ENCODE measurements around the gene JAM3. TPM values are rescaled to one million over a fixed set of nuclear protein-coding genes. Genes with fewer than 3 reads are reported as not detected.
A peak's percentile ranks its signal among the peaks of the same experiment; 100 is the strongest.

Gene JAM3
- total RNA-seq, 8 experiments from 2014 or later = 34.1 to 141 (median 58.4) TPM

- ATAC-seq (replicated peaks in 6 of 8) = peak in 7 of 8 experiments; percentile 2 to 15 (median 6)
- peak overlapping the region; percentile 77 to 80 for H3K27ac ChIP-seq
- H3K4me3 ChIP-seq = no peak overlapping the region
- WGBS, 10 experiments = 51 to 94% (median 80%) methylated on average over 3 to 4 of the region's 24 CpGs; no CpG with 5 or more reads in 7 of the 10 experiments
- H3K4me1 ChIP-seq (replicated peaks in 1 of 2) = peaks cover 46 to 53% of the 10 kb centered on the region in 2 donors
- in situ Hi-C loops (cut with MboI; ENCODE audit: low pct_unique_long_range_greater_than_20kb in 2 of 9, low sequenced_read_pairs in 9 of 9, unreplicated experiment in 9 of 9) = loop anchor here in 5 of 9 experiments (25.0 kb wide), 1 partner anchor 95 kb away; no protein-coding TSS in a partner anchor
Observed at GRCh38 chr11:134032501-134033091, 36.3 kb upstream of the JAM3 start.

DNA sequence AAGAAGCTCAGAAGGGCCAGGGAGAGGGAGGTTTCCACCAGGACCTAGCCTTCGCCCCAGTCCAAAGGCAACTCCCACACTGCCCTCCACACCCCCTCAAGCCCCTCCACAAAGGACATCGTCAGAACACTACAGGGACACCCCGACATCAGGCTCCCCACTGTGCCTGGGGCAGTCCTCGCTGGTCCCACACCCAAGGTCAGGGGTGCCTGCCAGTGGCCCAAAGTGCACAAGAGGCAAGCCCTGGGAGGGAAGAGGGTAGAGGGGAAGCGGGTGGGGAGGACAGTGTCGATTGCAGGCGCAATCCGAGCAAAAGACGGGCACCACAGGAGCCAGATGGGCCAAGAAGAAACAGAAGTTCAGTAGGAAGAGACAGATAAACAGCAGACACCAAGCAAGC is 35.6 kb upstream of the JAM3 start:
- no peak overlapping the region for H3K4me3 ChIP-seq
- ATAC-seq (replicated peaks in 6 of 8) = no peak
- in situ Hi-C loops (cut with MboI; ENCODE audit: low pct_unique_long_range_greater_than_20kb in 2 of 9, low sequenced_read_pairs in 9 of 9, unreplicated experiment in 9 of 9) = loop anchor here in 5 of 9 experiments (25.0 kb wide), 1 partner anchor 96 kb away; no protein-coding TSS in a partner anchor
- WGBS, 10 experiments = 100% methylated on average over 1 of the region's 9 CpGs; no CpG with 5 or more reads in 7 of the 10 experiments
- peak overlapping the region; percentile 77 to 80 for H3K27ac ChIP-seq
- H3K4me1 ChIP-seq (replicated peaks in 1 of 2) = peaks cover 49 to 53% of the 10 kb centered on the region in 2 donors

- in situ Hi-C loops (cut with MboI; ENCODE audit: low pct_unique_long_range_greater_than_20kb in 2 of 9, low sequenced_read_pairs in 9 of 9, unreplicated experiment in 9 of 9) = loop anchor here in 5 of 9 experiments (25.0 kb wide), 1 partner anchor 97 kb away; no protein-coding TSS in a partner anchor
- WGBS, 10 experiments = 30 to 100% (median 50%) methylated on average over 1 to 4 of the region's 17 CpGs; no CpG with 5 or more reads in 5 of the 10 experiments
- H3K27ac ChIP-seq = peak overlapping the region; percentile 77 to 80
- H3K4me3 ChIP-seq = peak overlapping the region in 2 of 5 donors; percentile 5 to 8
- H3K4me1 ChIP-seq (replicated peaks in 1 of 2) = peaks cover 55 to 59% of the 10 kb centered on the region in 2 donors
- ATAC-seq (replicated peaks in 6 of 8) = peak; percentile 61 to 91 (median 82)
Observed at GRCh38 chr11:134033696-134034491, 35.0 kb upstream of the JAM3 start.

GRCh38 chr11:134034496-134035381 is 34.1 kb upstream of the JAM3 start:
- peak in 3 of 8 experiments; percentile 0 to 1 (median 0) for ATAC-seq (replicated peaks in 6 of 8)

GRCh38 chr11:134036492-134037045 is 32.3 kb upstream of the JAM3 start:
- Histone ChIP-seq H3K27ac (peak overlapping the region in 1 of 2 donors; percentile 73), H3K4me3 (peak overlapping the region in 4 of 5 donors; percentile 27 to 39 (median 32)), H3K4me1 (replicated peaks in 1 of 2) (peaks cover 81 to 82% of the 10 kb centered on the region in 2 donors)
- ATAC-seq (replicated peaks in 6 of 8) = peak in 3 of 8 experiments; percentile 5 to 7 (median 5)
- 0 to 75% (median 35%) methylated on average over 1 to 8 of the region's 34 CpGs; no CpG with 5 or more reads in 5 of the 10 experiments for WGBS, 10 experiments
- in situ Hi-C loops (cut with MboI; ENCODE audit: low pct_unique_long_range_greater_than_20kb in 2 of 9, low sequenced_read_pairs in 9 of 9, unreplicated experiment in 9 of 9) = loop anchor here in 5 of 9 experiments (25.0 kb wide), 1 partner anchor 99 kb away; no protein-coding TSS in a partner anchor

More at GRCh38 chr11:134034496-134035381, 34.1 kb upstream of the JAM3 start:
- Histone ChIP-seq H3K27ac (peak overlapping the region; percentile 77 to 80), H3K4me1 (replicated peaks in 1 of 2) (peaks cover 64 to 68% of the 10 kb centered on the region in 2 donors), H3K4me3 (no peak overlapping the region)
- 25 to 88% (median 42%) methylated on average over 2 to 7 of the region's 15 CpGs; no CpG with 5 or more reads in 5 of the 10 experiments for WGBS, 10 experiments
- in situ Hi-C loops (cut with MboI; ENCODE audit: low pct_unique_long_range_greater_than_20kb in 2 of 9, low sequenced_read_pairs in 9 of 9, unreplicated experiment in 9 of 9) = loop anchor here in 5 of 9 experiments (25.0 kb wide), 1 partner anchor 97 kb away; no protein-coding TSS in a partner anchor

DNA sequence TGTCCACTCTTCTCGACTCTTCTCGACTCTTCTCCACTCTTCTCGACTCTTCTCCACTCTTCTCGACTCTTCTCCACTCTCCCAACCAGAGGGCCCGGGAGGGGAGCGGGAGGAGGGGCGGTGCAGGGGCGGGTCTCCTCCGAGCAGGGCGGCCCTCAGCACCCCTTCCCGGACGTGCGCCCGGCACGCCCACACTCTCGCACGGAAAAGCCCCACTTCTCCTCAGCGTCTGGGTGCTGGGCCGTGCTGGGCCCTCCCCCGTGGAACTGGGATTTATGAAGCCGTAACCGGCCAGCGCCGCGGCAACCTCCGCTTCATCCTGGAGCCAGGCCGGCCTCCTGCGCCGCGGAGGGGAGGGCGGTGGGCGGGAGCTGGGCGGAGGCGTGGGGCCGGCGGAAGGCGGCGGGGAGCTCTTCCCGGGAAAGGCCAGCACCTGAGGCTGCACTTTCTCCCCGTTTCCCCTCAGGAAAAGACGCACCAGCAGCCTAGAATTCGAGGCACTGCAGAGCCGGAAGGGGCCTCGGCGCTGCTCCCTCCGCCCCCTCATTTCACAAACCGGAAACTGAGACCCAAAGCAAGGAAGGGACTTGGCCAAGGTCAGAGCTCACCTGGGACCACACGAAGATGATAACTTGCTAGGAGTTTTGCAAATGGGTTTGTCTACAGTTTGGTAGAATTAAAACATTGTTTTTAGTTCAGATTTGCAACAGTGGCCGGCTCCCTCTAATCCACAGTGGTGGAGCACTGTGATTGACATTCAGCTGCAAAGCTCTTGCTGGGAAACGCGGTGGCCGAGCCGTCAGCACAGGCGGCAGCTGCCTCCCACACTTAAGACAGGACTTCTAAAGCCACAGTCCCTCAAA is 31.6 kb upstream of the JAM3 start:
- WGBS, 10 experiments = 0 to 18% (median 6%) methylated on average over 1 to 13 of the region's 54 CpGs; no CpG with 5 or more reads in 3 of the 10 experiments
- peak overlapping the region; percentile 58 to 73 for H3K27ac ChIP-seq
- H3K4me3 ChIP-seq = peak overlapping the region; percentile 27 to 39 (median 28)
- in situ Hi-C loops (cut with MboI; ENCODE audit: low pct_unique_long_range_greater_than_20kb in 2 of 9, low sequenced_read_pairs in 9 of 9, unreplicated experiment in 9 of 9) = loop anchor here in 5 of 9 experiments (25.0 kb wide), 1 partner anchor 100 kb away; no protein-coding TSS in a partner anchor
- peak; percentile 42 to 72 (median 56) for ATAC-seq (replicated peaks in 6 of 8)
- peaks cover 82 to 84% of the 10 kb centered on the region in 2 donors for H3K4me1 ChIP-seq (replicated peaks in 1 of 2)

DNA sequence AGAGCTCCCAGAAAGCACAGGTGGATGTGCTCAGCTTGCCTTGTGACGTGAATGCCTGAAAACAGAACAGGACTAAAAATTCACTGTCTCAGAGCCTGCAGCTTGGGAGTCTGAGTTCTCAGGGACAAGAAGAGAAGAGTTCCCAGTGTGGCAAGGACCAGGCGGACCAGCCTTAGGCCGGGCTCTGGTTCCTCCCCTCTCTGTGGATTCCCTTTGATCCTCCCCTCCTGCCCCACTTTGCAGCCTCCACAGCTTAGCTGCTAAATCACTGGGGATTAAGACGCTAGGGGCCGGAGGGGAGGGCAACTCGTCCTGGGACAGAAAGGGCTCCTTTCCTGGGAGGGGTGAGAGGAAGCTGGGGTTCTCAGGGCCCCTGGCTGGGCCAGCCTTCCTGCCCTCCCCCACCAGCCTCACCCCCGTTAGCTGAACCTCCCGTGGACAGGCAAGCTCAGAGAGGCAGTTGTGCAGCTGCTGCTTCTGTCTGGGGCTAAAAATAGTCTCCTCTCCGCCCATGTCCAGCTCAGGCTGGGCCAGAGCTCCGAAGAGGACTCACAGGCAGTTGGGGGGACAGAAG is 29.9 kb upstream of the JAM3 start:
- no peak overlapping the region for H3K4me3 ChIP-seq
- ATAC-seq (replicated peaks in 6 of 8) = peak in 6 of 8 experiments; percentile 2 to 41 (median 28)
- in situ Hi-C loops (cut with MboI; ENCODE audit: low pct_unique_long_range_greater_than_20kb in 2 of 9, low sequenced_read_pairs in 9 of 9, unreplicated experiment in 9 of 9) = loop anchor here in 5 of 9 experiments (25.0 kb wide), 1 partner anchor 102 kb away; no protein-coding TSS in a partner anchor
- H3K27ac ChIP-seq = peak overlapping the region; percentile 35 to 54
- H3K4me1 ChIP-seq (replicated peaks in 1 of 2) = peaks cover 71 to 72% of the 10 kb centered on the region in 2 donors
- WGBS, 10 experiments = 53 to 60% (median 56%) methylated on average over 1 to 6 of the region's 10 CpGs; no CpG with 5 or more reads in 7 of the 10 experiments

DNA sequence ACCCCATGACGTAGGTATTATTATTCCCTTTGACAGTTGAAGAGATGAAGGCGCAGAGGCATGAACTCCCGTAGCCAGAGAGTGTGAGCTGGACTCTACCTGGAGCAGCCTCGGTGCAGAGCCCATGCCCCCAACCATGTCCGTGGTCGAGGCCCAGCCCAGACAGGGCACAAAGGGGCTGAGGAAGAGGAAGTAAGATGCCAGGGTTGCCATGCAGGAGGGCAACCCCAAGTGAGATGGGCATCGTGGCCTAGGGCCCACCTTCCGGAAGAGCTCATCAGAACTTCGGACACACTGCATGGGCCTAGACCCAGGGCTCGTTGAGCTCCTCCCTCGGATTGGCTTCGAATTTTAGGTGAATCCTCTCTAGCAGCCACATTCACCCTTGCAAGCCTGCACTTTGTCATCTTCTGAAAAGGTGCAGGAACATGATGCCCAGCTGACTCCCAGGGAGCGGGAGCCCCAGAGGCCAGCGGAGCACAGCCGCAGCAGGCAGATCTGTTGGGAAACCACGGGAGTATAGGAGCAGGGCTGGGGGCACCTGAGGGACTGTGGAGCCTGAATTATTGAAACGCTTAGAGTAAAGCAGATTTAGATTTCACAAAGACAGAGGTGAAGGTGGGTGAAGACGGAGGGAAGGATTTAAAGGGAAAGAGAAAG is 29.0 kb upstream of the JAM3 start:
- Histone ChIP-seq H3K4me3 (no peak overlapping the region), H3K4me1 (replicated peaks in 1 of 2) (peaks cover 64% of the 10 kb centered on the region in 2 donors), H3K27ac (peak overlapping the region in 1 of 2 donors; percentile 54)
- WGBS, 10 experiments = 78 to 97% (median 91%) methylated on average over 2 to 17 of the region's 18 CpGs
- in situ Hi-C loops (cut with MboI; ENCODE audit: low pct_unique_long_range_greater_than_20kb in 2 of 9, low sequenced_read_pairs in 9 of 9, unreplicated experiment in 9 of 9) = loop anchor here in 5 of 9 experiments (25.0 kb wide), 1 partner anchor 103 kb away; no protein-coding TSS in a partner anchor
- no peak for ATAC-seq (replicated peaks in 6 of 8)

DNA sequence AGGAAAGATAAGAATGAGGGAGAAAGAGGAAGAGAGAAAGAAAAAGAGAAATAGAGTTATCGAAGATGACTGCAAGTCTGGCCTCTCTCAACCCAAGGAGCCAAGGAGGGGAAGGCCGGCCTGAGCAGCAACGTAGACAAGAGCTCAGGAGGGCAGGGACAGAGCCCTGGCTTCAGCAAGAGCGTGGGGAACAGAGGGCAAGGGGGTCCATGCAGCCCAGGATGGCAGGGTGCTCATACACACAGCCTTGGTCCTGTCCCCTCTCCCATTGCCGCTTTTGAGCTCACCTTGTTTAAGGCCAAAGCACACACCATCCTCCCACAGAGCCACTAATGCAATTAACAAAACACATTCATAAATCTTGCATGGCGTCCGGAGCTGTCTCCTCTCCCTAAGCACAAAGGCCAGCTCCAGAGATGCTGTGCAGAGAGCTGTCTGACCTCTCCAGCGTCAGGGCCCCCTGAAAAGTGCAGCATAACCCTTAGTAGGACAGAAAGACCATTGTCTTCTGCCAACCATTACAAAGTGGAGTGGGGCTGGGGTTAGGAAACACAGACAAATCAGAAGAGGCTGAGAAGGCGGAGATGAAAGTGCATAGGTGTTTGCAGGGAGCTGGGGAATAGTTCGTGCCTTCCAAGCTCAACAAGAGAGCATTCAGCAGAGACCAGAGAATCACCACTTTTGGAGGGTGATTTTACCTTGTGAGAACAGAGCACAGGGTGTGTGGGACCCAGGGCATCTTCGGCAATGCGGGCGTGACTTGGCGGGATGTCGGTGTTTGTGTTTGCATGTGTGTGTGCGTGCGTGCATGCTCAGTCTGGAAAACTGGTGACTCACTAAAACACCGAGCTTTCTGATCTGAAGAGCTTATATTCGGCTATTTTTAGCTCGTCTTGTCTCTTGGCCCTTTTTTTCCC is 28.2 kb upstream of the JAM3 start:
- WGBS, 10 experiments = 39 to 83% (median 60%) methylated on average over 2 to 15 of the region's 20 CpGs; no CpG with 5 or more reads in 1 of the 10 experiments
- Histone ChIP-seq H3K4me1 (replicated peaks in 1 of 2) (peaks cover 67 to 69% of the 10 kb centered on the region in 2 donors), H3K4me3 (no peak overlapping the region), H3K27ac (peak overlapping the region; percentile 29 to 60)
- in situ Hi-C loops (cut with MboI; ENCODE audit: low pct_unique_long_range_greater_than_20kb in 2 of 9, low sequenced_read_pairs in 9 of 9, unreplicated experiment in 9 of 9) = loop anchor here in 5 of 9 experiments (25.0 kb wide), 1 partner anchor 103 kb away; no protein-coding TSS in a partner anchor
- ATAC-seq (replicated peaks in 6 of 8) = peak in 6 of 8 experiments; percentile 1 to 48 (median 37)
